GM18499 (cell line): ENCODE results near the gene TENT5A.
"Not testable (repeated sequence)": the region's sequence is repeated elsewhere in the genome, so short reads cannot be mapped to it uniquely, and the experiment has no call there.

Source experiments
- ATAC-seq: cut with Tn5 transposase; IDR thresholded peaks from one replicate; pipeline ENCODE4 v1.9.1; 2021; ENCODE audit warnings: moderate number of reproducible peaks; ENCODE audit not compliant: insufficient read depth, unreplicated experiment

Gene TENT5A

GRCh38 chr6:81752084-81752920 lies at the start of gene TENT5A:
Gene TENT5A, minus strand, starts transcription at chr6:81752681. Its CDS starts 540 bp downstream, at chr6:81752141.
- peak; percentile 57 for ATAC-seq

GRCh38 chr6:81801489-81801888 lies 49.0 kb upstream of the TENT5A start:
- ATAC-seq = no peak

GRCh38 chr6:81800666-81801065 lies 48.2 kb upstream of the TENT5A start:
- no peak for ATAC-seq

DNA sequence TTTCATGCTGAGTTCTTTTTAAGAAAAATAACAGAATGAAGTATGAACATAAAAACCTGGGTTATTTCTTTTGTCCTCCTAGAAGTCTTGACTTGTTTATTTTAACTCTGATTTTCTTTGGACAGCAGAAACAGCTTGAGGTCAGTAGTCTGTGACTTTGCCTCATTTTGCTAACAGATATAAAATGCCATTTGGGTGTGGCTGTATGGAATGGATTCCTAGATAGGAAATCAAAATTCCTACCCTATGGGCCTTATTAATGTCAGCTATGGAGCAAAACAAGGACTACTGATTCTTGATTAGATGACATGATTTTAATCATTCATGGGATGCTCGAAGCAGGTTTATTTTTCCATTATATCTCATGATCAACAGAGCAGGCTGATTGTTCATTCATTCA lies 46.8 kb upstream of the TENT5A start:
- no peak for ATAC-seq

- ATAC-seq = no peak
Observed at GRCh38 chr6:81797591-81797990, 45.1 kb upstream of the TENT5A start.

- no peak for ATAC-seq
Observed at GRCh38 chr6:81795890-81796289, 43.4 kb upstream of the TENT5A start.

DNA sequence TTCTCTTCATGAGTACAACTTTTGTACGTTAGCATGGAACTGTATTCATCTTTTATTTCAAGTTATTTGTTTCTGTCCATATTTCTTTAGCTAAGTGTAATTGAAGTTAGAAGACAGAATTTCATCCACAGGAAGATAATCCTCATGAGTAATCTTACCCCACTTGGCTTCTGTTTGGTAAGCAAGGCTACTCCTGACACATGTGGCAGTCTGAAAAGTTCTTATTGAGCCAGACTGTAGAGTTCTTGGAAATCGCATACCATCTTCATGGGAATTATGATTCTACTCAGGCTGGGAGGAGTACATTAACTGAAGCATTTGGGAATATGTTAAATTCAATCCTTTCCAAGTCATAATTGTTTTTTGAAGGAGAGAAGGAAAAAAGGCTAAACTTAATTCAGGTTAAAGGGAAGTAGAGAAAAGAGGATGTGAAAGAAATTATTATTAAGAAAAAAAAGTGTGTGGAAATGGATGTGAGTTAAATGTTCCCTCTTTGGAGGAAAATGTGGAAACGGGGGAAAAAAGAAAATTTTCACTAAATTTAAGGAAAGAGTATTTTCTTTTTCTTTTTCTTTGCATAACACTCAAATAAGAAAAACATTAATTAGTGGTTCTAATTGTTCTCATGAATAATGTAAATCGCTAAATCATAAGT lies 41.5 kb upstream of the TENT5A start:
- ATAC-seq = no peak

- ATAC-seq = no peak
Observed at GRCh38 chr6:81792826-81793225, 40.3 kb upstream of the TENT5A start.

- ATAC-seq = no peak
Observed at GRCh38 chr6:81791756-81792155, 39.3 kb upstream of the TENT5A start.

DNA sequence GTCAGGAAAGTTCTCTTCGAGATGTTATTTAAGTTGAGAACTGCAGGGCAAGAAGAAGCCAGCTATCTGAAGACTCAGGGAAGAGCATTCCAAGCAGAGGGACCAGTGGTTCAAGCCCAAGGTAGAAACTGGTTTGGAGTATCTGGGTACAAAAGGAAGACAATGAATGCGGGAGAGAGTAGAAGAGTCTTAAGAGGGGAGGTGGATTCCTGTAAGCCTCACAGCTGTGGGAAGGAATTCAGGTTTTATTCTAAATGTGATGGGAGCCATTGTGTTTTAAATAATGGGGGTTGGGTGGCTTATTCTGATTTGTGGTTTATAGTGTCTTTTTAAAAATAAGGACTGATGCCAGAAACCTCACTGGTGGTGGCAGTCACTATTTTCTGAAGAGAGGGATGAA lies 37.6 kb upstream of the TENT5A start:
- no peak for ATAC-seq

- no peak for ATAC-seq
Observed at GRCh38 chr6:81789291-81789690, 36.8 kb upstream of the TENT5A start.

- no peak for ATAC-seq
Observed at GRCh38 chr6:81788748-81789147, 36.3 kb upstream of the TENT5A start.

DNA sequence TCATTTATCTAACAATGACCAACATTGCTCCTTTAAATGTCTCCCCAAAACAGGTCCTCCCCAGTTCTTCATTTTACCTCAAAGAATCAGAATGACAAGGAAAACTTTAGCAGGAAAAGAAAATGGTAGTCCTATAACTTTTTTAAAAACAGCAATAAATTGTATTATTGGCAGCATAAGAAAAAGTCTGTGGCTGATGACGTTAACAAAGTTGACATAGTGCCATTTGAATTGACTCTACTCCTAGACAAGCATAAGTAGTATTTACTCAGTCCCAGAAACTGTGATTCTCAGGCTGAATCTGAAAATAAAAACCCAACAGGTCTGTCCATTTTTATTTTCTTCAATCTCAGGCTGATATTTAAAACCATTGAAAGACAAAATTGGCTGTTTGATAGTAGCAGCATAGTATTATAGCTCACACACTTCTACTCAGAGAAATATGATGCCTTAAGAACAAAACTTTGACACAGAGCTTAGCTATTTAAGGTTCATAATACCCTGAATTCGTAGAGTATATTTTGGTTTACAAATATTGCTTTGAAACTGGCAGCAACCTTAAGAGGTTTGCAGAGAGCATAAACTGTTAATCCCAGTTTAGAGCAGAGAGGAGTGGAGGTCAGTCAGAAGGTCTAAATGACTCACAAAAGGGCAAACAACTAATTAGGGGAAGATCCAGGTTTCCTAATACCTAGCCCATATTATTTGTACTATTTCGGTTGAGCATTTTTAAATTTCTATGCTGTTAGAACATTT lies 35.0 kb upstream of the TENT5A start:
- ATAC-seq = no peak

GRCh38 chr6:81786150-81786549 lies 33.7 kb upstream of the TENT5A start:
- no peak for ATAC-seq

GRCh38 chr6:81785377-81785776 lies 32.9 kb upstream of the TENT5A start:
- no peak for ATAC-seq

DNA sequence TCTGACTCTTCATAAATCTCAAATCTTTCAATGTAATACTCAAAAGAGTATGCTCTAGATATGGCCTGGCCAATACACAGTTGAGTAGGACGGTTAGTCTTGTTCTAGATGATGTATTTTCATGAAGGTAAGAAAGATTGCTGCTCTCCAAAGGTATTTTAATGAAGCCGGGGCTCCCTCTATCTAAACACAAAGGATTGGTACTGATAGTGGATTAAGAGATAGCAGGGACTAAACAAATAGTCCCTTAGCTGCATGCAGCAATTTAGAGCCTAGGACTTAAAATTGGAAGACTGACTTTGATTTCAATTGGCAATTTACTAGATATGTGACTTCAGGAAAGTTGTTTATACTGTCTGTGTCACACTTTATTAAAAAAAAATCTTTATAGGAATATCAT lies 31.4 kb upstream of the TENT5A start:
- no peak for ATAC-seq

DNA sequence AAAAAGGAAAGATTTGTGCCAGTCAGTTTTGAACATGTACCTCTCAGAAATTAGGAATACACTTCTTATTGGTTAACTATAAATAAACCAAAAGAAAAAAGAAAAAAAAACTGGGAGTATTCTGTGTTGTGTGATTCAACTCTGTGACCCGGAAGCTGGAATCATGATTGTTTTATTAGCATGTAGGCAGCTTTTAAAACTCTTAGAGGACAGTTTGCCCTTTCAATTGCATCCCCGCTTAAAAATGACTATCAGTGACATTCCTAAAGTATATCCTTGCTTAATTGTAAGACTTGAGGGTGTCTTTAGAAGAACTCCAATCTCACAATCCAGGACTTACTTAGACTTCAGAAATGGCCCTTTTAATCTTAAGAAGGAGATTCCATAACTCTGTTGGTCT lies 29.1 kb upstream of the TENT5A start:
- ATAC-seq = no peak

DNA sequence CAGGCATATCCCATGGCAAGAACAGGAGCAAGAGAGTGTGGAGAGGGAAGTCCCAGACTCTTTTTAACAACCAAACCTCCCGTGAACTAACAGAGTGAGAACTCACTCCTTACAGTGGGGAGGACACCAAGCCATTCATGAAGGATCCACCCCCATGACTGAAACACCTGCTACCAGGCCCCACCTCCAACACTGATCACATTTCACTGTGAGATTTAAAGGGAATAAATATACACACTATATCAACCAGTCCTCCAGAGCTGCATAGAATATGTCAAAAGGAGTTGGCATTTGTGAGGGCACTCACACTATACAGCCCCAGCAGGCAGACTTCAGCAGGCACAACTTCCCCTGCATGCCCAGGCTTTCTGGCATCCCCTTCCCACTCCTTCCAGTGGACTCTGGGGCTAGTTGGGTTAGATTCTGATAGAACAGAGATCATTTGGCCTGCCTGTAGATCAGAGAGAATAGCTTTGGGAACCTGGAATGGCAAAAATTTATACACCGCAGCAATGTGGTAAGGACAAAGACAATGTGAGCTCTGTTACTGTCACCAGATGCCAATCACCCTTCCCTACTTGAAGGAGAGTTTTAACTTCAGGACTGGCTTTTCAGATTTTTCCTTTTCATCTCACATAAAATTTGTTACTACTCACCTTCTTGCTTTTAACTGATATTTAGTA lies 25.2 kb upstream of the TENT5A start:
- no peak for ATAC-seq

DNA sequence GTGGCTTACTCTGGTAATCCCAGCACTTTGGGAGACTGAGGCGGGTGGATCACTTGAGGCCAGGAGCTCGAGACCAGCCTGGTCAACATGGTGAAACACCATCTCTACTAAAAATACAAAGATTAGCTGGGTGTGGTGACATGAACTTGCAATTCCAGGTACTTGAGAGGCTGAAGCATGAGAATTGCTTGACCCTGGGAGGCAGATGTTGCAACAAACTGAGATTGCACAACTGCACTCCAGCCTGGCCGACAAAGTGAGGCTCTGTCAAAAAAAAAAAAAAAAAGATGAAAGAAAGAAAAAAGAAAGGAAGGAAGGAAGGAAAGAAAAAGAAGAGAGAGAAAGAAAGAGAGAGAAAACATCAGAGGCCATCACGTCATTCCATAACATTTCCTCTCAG lies 23.7 kb upstream of the TENT5A start:
- not testable (repeated sequence) for ATAC-seq

DNA sequence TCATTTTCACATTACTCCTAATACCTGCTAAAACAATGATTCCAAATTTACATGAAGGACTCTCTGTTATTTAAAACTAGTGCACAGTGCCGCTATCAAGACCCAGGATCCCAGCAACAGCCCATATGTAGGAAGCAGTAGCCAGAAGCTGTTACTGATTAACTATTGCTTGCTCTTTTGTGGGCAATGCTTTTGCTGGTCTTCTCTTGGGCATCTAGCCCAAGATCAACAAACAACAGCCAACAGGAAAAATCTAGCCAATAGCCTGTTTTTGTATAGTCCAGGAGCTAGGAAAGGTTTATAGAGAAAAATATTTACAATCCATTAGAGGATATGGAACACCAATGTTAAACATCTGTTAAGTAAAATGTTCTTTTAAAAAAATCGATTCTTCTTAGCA lies 22.1 kb upstream of the TENT5A start:
- ATAC-seq = no peak

- no peak for ATAC-seq
Observed at GRCh38 chr6:81773887-81774286, 21.4 kb upstream of the TENT5A start.
